Measurements from ENCODE around the gene ROBO1. TPM values are rescaled to one million over a fixed set of nuclear protein-coding genes. Genes with fewer than 3 reads are reported as not detected.
"Not testable (repeated sequence)": the region's sequence is repeated elsewhere in the genome, so short reads cannot be mapped to it uniquely, and the experiment has no call there.

ROBO1 gene
- total RNA-seq, 2 donors from 2014 or later: not detected

DNA sequence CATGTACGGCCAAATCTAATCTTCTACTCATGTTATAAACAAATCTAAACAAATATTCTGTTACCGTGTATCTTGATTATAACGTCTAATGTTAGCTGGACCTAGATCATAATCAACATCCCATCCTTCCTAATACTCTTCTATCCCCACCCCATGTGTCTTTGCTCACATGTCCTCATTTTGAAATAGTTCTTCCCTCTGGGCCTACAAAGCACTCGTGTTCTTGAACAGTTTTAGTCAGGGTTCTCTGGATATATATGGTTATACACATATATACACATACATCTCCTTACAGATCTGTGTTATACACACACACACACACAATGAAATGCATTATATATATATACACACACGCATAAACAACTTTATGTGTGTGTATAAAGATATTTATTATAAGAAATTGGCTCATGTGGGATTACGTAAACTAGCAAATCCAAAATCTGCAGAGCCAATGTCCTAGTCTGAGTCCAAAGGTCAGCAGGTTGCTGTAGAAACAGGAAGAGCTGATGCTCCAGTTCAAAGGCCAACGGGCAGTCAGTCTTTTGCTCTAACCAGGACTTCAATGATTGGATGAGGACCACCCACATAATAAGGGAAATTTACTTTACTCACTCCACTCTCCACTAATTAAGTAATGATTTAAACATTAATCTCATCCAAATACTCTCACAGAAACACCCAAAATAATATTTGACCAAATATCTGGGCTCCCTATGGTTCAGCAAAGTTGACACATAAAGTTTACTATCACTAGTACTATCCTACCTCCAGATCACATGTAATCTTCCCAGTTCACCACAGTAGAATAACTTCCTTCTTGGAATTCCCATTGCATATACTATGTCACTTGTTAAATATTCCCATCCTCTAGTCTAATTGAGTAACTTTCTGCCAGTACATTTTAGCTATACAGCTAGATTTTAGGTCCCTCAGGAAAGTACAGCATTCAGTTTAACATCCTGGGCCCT is 450.0 kb downstream of the ROBO1 start:
- Mint-ChIP-seq H3K36me3 (ENCODE audit: low read depth) (no peaks in the 10 kb centered on the region), H3K4me1 (no peaks in the 10 kb centered on the region), H3K27me3 (no peaks in the 10 kb centered on the region), H3K27ac (no peak overlapping the region), H3K4me3 (no peak overlapping the region)
- ATAC-seq (no peak), DNase-seq (no peak)
- peaks cover 4% of the 10 kb centered on the region for H3K9me3 ChIP-seq (ENCODE audit: control insufficient read depth, low read length, poor library complexity, severe bottlenecking)

DNA sequence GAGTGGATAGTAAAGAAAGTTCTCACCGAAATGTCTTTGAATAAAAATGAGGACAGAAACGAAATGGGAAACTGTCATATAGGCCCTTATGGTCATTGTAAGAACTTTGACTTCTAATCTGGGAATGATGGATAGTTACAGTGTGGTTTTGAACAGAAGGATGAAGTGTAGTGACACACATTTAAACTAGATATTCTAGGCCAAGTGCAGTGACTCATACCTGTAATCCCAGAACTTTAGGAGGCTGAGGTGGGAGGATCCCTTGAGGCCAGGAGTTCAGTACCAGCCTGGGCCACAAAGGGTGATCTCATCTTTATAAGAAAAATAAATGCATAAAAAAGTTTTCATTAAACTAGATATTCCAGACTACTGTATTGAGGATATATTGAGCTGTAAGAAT is 452.8 kb downstream of the ROBO1 start:
- Mint-ChIP-seq H3K4me3 (no peak overlapping the region), H3K36me3 (ENCODE audit: low read depth) (no peaks in the 10 kb centered on the region), H3K27ac (no peak overlapping the region), H3K4me1 (no peaks in the 10 kb centered on the region), H3K27me3 (no peaks in the 10 kb centered on the region)
- H3K9me3 ChIP-seq (ENCODE audit: control insufficient read depth, low read length, poor library complexity, severe bottlenecking): peaks cover 4% of the 10 kb centered on the region
- ATAC-seq (no peak), DNase-seq (no peak)

DNA sequence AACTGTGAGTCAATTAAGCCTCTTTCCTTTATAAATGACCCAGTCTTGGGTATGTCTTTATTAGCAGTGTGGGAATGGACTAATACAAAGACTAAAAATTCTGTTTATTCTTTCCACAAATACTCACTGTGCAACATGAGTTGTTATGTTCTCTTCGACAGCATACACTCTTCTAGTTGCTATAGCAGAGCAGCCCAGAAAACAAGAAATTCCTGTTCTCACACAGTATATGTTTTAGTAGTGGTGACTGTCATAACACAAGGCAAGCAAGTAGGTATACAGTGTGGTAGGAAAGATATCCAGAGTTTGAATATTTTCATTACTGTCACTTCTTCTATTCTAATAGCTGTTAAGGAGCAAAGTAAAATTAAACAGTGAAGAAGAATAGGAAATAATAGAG is 453.3 kb downstream of the ROBO1 start:
- no peak for ATAC-seq
- no peak overlapping the region for H3K27ac Mint-ChIP-seq
- no peak overlapping the region for H3K4me3 Mint-ChIP-seq

DNA sequence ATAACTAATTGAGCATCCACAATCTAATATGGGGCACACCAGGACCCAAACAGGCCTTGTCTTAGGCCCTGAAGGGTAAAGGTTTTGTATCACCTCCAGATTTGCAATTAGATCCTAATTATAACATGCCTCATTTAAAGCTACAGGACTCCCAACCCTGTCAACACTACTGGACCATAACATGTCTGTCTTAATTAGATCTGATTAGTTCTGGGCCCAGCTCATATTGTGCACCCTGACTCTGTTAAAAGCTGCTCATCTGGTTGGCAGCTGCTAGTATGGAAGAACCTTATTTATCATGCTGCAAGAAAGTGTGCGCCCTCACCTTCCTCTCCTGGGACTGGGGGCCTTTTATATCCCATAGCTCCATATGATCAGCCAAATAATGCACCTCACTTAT is 457.8 kb downstream of the ROBO1 start:
- no peaks in the 10 kb centered on the region for H3K4me1 Mint-ChIP-seq
- no peaks in the 10 kb centered on the region for H3K9me3 ChIP-seq (ENCODE audit: control insufficient read depth, low read length, poor library complexity, severe bottlenecking)
- ATAC-seq (no peak), DNase-seq (no peak)
- H3K4me3 Mint-ChIP-seq: no peak overlapping the region
- no peak overlapping the region for H3K27ac Mint-ChIP-seq
- H3K27me3 Mint-ChIP-seq: no peaks in the 10 kb centered on the region
- no peaks in the 10 kb centered on the region for H3K36me3 Mint-ChIP-seq (ENCODE audit: low read depth)

More for the DNA sequence above, 453.3 kb downstream of the ROBO1 start:
- Mint-ChIP-seq H3K4me1 (no peaks in the 10 kb centered on the region), H3K27me3 (no peaks in the 10 kb centered on the region), H3K36me3 (ENCODE audit: low read depth) (no peaks in the 10 kb centered on the region)
- H3K9me3 ChIP-seq (ENCODE audit: control insufficient read depth, low read length, poor library complexity, severe bottlenecking): peaks cover 4% of the 10 kb centered on the region
- no peak for DNase-seq

DNA sequence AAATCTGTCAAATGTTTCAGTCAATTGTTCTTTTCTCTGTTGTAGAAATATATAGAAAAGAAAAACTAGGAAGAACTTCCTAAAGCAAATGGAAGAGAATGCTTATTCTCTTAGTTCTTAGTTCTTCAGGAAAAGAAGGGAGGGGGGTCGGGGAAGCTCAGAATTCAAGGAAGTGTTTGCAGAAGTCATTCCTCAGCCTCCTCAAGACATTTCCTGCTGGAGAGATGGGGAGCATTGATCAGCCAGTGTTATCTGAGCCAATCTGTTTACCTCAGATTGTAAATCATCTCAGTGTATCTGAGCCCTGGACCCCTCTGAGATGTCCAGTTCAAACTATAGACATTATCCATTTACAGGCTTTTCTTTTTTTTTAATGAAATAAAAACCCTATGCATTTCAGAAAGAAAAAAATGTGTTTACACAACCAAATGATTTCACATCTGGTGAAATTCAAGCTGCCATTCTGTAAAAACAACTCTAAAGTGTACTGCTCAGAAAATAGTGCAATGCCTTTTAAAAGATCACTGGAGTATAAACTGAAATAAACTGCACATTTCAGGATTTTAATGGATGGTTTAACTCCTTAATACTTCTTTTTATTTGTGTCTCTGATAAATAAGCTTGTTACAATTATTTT is 460.7 kb downstream of the ROBO1 start:
- Mint-ChIP-seq H3K4me1 (no peaks in the 10 kb centered on the region), H3K36me3 (ENCODE audit: low read depth) (no peaks in the 10 kb centered on the region), H3K27me3 (no peaks in the 10 kb centered on the region), H3K27ac (no peak overlapping the region), H3K4me3 (no peak overlapping the region)
- DNase-seq (no peak), ATAC-seq (no peak)
- H3K9me3 ChIP-seq (ENCODE audit: control insufficient read depth, low read length, poor library complexity, severe bottlenecking): no peaks in the 10 kb centered on the region

DNA sequence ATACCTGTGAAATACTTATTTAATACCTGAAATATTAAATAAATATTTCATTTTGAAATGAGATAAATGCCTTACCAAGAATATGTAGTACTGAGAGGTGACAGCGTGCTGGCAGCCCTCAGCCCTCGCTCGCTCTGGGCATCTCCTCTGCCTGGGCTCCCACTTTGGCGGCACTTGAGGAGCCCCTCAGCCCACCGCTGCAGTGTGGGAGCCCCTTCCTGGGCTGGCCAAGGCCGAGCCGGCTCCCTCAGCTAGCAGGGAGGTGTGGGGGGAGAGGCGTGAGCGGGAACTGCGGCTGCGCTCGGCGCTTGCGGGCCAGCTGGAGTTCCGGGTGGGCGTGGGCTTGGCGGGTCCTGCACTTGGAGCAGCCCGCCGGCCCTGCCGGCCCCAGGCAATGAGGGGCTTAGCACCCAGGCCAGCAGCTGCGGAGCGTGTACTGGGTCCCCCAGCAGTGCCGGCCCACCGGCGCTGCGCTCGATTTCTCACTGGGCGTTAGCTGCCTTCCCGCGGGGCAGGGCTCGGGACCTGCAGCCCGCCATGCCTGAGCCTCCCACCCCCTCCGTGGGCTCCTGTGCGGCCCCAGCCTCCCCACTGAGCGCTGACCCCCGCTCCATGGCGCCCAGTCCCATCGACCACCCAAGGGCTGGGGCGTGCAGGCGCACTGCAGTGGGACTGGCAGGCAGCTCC is 467.7 kb downstream of the ROBO1 start:
- not testable (repeated sequence) for H3K4me3 Mint-ChIP-seq; H3K27ac Mint-ChIP-seq; H3K27me3 Mint-ChIP-seq; H3K4me1 Mint-ChIP-seq; H3K9me3 ChIP-seq (ENCODE audit: control insufficient read depth, low read length, poor library complexity, severe bottlenecking); H3K36me3 Mint-ChIP-seq (ENCODE audit: low read depth); DNase-seq; ATAC-seq

DNA sequence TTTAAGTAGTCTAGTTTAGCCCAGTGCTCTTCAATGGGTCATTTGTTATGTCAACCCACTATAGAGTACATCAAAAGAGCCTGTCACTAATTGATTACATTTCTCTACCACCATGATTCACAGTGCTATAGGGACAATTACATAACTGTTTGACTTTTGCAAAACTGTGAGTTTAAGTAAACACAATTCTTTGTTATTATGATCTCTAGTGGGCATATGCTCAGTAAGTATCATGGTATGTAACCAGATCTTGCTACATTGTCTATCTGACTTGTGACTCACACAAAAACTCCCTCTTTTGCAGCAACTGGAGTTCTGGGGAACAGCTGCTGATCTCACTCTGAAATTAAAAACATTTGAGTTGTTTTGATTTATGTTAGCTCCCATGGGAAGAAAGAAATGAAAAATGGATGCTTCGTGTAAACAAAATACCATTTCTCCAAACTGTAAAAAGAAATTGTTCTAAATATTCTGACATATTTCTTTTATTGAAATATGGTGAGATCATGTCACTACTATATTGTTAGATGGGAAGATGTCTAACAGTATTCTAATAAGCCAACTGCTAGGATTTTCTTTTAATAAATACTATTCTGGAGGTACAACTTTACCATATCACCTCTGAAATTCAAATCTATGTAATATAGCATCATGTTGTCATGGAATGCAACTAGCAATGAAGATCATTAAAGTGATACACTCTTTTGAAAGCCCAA is 470.4 kb downstream of the ROBO1 start:
- no peaks in the 10 kb centered on the region for H3K27me3 Mint-ChIP-seq
- peaks cover 2% of the 10 kb centered on the region for H3K9me3 ChIP-seq (ENCODE audit: control insufficient read depth, low read length, poor library complexity, severe bottlenecking)
- no peak overlapping the region for H3K4me3 Mint-ChIP-seq
- ATAC-seq (no peak), DNase-seq (no peak)
- no peak overlapping the region for H3K27ac Mint-ChIP-seq
- H3K36me3 Mint-ChIP-seq (ENCODE audit: low read depth): no peaks in the 10 kb centered on the region
- H3K4me1 Mint-ChIP-seq: no peaks in the 10 kb centered on the region

DNA sequence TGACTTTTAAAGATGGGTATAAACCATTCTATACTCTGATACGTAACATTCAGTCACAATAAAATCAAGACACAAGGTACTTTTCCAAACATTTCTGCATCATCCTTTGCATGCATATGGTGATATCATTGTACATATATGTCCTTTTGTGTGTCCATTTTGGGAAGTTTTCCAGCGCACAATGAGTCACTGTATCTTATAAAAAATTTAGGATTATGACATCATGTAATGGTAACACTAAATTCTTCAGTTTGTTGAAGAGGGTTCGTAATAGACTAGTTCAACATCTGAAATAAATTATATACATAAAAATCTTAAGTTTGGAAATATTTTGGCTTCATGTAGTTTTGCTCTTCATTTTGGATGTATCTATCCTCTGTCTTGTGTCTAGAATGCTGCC is 480.9 kb downstream of the ROBO1 start:
- DNase-seq: no peak
- Mint-ChIP-seq H3K4me1 (no peaks in the 10 kb centered on the region), H3K27me3 (no peaks in the 10 kb centered on the region), H3K4me3 (no peak overlapping the region), H3K36me3 (ENCODE audit: low read depth) (no peaks in the 10 kb centered on the region), H3K27ac (no peak overlapping the region)
- no peak for ATAC-seq
- H3K9me3 ChIP-seq (ENCODE audit: control insufficient read depth, low read length, poor library complexity, severe bottlenecking): peaks cover 4% of the 10 kb centered on the region

DNA sequence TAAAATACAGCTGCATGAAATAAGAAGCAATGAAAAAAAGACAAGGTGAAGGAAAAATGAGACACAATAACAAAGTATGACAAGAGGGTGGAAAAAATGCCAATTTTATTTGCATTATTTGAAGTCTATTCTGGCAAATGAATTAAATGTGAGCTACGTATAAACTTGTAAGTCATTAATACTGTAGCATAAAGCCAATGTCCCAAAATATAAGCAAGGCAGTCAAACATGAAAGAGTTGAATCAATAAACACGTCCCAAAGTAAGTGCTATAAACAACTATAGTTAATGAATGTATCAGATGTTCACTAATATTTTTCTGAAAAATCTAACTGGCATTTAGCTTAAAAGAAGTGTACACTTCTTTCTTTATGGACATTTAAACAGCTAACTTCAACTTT is 481.9 kb downstream of the ROBO1 start:
- H3K9me3 ChIP-seq (ENCODE audit: control insufficient read depth, low read length, poor library complexity, severe bottlenecking): peaks cover 4% of the 10 kb centered on the region
- no peaks in the 10 kb centered on the region for H3K36me3 Mint-ChIP-seq (ENCODE audit: low read depth)
- ATAC-seq: no peak
- no peak overlapping the region for H3K27ac Mint-ChIP-seq
- H3K4me3 Mint-ChIP-seq: no peak overlapping the region
- H3K4me1 Mint-ChIP-seq: no peaks in the 10 kb centered on the region
- DNase-seq: no peak
- no peaks in the 10 kb centered on the region for H3K27me3 Mint-ChIP-seq

DNA sequence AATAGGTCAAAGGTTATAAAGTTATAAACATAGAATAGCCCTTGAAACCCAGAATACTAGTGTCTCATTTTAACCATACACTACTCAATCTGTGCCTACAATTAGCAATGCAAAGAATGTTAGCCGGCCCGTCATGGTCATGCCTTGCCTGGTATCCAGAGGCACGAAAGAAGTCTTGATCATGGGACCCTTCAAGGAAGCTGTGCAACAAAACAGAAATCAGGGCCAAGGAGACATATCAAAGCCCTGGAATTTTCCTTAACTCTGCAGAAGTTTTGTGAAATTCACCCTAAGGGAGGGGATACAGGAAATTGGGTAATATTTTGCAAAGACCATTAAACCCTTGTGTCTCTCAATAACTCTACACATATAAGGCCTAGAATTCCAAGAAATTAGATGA is 482.4 kb downstream of the ROBO1 start:
- H3K36me3 Mint-ChIP-seq (ENCODE audit: low read depth): no peaks in the 10 kb centered on the region
- H3K27ac Mint-ChIP-seq: no peak overlapping the region
- no peaks in the 10 kb centered on the region for H3K27me3 Mint-ChIP-seq
- DNase-seq (no peak), ATAC-seq (no peak)
- H3K9me3 ChIP-seq (ENCODE audit: control insufficient read depth, low read length, poor library complexity, severe bottlenecking): peaks cover 4% of the 10 kb centered on the region
- H3K4me1 Mint-ChIP-seq: no peaks in the 10 kb centered on the region
- H3K4me3 Mint-ChIP-seq: no peak overlapping the region

DNA sequence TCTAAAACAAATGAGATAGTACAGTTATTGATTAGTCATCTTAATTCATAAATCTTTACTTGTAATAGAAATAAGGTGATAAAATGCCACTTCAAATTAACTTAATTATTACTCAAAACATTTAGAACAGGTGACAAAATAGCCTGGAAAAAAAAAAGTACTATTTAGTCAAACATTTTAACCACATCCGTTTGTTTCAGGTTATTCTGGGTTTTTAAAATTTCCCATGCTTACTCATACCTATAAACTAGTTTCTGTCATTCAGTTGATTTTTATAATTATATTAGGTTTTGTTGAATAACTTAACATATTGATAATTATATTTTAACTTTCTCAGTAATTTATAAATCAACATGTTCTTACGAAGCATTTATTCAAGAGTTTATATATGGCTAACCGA is 483.0 kb downstream of the ROBO1 start:
- Mint-ChIP-seq H3K4me1 (no peaks in the 10 kb centered on the region), H3K36me3 (ENCODE audit: low read depth) (no peaks in the 10 kb centered on the region), H3K27ac (no peak overlapping the region), H3K27me3 (no peaks in the 10 kb centered on the region), H3K4me3 (no peak overlapping the region)
- H3K9me3 ChIP-seq (ENCODE audit: control insufficient read depth, low read length, poor library complexity, severe bottlenecking): peaks cover 4% of the 10 kb centered on the region
- DNase-seq (no peak), ATAC-seq (no peak)

DNA sequence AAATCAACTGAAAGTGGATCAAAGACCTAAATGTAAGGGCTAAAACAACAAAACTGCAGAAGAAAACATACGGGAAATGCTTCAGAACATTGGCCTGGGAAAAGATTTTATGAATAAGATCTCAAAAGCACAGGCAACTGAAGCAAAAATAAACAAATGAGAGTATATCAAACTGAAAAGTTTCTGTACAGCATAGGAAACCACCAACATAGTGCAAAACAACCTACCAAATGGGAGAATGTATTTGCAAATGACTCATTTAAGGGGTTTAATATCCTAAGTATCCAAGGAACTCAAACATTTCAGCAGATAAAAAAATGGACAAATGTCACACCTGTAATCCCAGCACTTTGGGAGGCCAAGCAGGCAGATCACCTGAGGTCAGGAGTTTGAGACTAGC is 489.1 kb downstream of the ROBO1 start:
- DNase-seq (no peak), ATAC-seq (no peak)
- no peaks in the 10 kb centered on the region for H3K36me3 Mint-ChIP-seq (ENCODE audit: low read depth)
- H3K27me3 Mint-ChIP-seq: no peaks in the 10 kb centered on the region
- H3K9me3 ChIP-seq (ENCODE audit: control insufficient read depth, low read length, poor library complexity, severe bottlenecking): no peaks in the 10 kb centered on the region
- H3K4me1 Mint-ChIP-seq: no peaks in the 10 kb centered on the region
- no peak overlapping the region for H3K27ac Mint-ChIP-seq
- no peak overlapping the region for H3K4me3 Mint-ChIP-seq

DNA sequence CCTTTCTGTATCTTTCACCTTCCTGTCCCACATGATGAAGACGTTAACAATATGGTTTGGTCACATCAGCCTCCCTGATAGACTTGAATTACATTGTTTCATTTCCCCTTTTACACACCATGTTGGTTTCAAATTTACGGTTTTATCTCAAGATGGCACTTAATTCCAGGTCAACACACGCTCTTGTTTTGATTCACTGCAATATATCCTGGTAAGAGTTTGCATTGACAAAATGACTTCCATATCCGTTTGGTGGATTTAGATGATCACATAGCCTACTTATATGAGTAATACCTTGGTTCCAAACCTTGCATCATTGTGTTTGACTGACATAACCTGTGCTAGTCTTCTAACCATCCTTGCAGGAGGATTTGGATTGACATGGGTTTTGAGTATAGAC is 499.4 kb downstream of the ROBO1 start:
- DNase-seq: no peak
- Mint-ChIP-seq H3K4me1 (no peaks in the 10 kb centered on the region), H3K4me3 (no peak overlapping the region), H3K27me3 (no peaks in the 10 kb centered on the region), H3K27ac (no peak overlapping the region), H3K36me3 (ENCODE audit: low read depth) (no peaks in the 10 kb centered on the region)
- ATAC-seq: no peak
- no peaks in the 10 kb centered on the region for H3K9me3 ChIP-seq (ENCODE audit: control insufficient read depth, low read length, poor library complexity, severe bottlenecking)
